SKM-1 treated with dmso at 0.1 percent for 144 hours (cell line): ENCODE data around the gene MYH7B.
A peak's percentile ranks its signal among the peaks of the same experiment; 100 is the strongest.

Source experiments
- DNase-seq: peaks from one replicate; lab custom pipeline; 2025; ENCODE audit not compliant: unreplicated experiment; lab: John Stamatoyannopoulos, UW

MYH7B gene

GRCh38 chr20:34955231-34956040 lies at the start of gene MYH7B, which contains the start of gene GSS:
Gene MYH7B, plus strand, starts transcription at chr20:34955868. Its CDS starts 22,138 bp downstream, at chr20:34978006.
Gene GSS, minus strand, starts transcription at chr20:34955806. Its CDS starts 3,954 bp downstream, at chr20:34951852.
- DNase-seq: peak; percentile 88

GRCh38 chr20:34907616-34908469 lies 47.8 kb upstream of the MYH7B start:
- no peak for DNase-seq

- DNase-seq: no peak
These were observed 40.5 kb upstream of the MYH7B start for GRCh38 chr20:34915131-34915530.

DNA sequence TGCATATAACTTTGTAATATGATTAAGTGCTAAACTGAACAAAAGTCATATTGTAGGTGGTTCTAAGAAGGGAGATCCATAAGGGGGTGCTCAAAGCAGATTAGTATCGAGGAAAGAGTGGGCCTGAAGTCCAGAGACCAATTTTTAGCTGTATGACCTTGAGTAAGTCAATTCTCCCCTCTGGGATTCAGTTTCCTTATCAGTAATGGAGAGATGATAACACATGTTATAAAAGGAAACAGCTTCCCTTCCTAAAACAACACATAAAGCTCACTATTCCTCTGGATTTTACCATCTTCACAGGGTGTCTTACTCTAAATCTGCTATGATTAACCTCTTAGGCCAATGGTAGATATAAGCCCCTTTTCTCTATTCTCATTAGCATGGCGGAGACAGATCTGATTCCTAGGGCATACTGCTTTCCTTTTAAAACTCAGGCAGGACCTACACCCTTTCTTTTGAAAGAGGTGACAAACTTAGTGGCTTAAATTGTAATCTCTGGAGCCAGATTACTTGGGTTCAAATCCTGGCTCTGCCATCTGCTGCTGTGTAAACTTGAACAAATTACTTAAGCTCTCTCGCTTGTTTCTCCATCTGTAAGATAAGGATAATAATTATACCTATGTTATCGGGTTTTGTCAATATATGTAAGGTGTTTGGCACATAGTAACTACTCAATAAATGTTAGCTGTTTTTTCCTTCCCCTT lies 39.8 kb upstream of the MYH7B start:
- no peak for DNase-seq

GRCh38 chr20:34916774-34917354 lies 38.8 kb upstream of the MYH7B start:
- DNase-seq: no peak

DNA sequence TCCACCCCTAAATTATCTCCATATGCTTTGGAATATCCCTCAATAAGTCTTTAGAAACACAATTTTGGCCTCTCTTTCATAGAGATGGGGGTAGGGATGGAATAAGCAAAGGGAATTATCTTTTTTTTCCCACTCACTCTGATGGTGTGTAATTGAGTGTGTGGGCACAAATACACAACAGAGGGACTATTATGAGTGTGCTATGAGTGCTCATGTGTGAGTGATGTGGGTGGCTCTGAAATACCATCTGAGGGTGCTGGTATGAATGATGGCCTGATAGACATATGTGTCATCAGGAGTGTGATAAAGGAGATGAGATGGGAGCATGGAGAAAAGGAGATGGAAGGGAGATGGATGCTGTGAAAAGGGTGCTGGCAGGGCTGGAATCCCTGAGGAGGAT lies 35.6 kb upstream of the MYH7B start:
- no peak for DNase-seq

GRCh38 chr20:34921436-34921835 lies 34.2 kb upstream of the MYH7B start:
- no peak for DNase-seq

DNA sequence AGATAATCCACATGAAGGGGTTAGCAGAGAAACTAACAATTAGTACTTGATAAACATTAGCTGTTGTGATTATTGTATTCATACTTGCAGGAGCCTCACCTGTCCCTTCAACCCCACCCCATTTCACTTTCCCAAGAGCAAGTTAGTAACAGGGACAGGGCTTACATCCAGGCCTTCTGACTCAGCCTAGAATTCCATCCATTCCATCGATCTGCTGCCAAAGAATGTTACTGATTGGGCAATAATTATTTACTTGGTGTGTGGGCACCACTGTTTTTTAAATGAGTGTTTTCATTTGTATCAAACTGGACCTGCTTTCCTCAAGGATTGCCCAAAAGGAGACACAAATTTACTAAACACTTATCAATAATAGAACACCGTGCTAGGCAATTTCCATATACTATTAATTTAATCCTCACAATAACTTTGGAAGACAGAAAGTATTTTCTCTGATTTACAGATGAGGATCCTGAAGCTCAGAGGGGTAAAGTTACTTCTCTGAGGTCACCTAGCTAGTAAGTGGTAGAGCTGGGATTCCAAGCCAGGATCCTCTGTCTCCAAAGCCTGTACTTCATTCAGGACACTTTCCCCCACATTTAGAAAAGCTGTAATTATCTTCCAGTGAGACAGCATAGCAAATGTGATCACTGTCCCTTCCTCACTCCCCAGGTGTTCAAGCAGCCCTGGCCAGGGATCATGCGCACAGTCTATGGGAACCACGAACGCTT lies 32.9 kb upstream of the MYH7B start:
- DNase-seq: no peak

DNA sequence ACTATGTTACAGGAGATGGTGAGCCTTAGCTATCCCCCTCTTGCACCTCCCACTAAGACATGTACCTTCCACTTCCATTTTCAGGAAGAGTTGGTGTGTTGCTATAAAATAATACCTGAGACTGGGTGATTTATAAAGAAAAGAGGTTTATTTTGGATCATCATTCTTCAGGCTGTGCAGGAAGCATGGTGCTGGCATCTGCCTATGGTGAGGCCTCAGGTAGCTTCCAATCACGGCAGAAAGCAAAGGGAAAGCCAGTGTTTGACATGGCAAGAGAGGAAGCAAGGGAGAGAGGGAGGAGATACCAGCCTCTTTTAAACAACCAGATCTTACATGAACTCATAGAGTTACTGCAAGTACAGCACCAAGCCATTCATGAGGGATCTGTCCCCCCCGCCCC lies 32.3 kb upstream of the MYH7B start:
- no peak for DNase-seq

DNA sequence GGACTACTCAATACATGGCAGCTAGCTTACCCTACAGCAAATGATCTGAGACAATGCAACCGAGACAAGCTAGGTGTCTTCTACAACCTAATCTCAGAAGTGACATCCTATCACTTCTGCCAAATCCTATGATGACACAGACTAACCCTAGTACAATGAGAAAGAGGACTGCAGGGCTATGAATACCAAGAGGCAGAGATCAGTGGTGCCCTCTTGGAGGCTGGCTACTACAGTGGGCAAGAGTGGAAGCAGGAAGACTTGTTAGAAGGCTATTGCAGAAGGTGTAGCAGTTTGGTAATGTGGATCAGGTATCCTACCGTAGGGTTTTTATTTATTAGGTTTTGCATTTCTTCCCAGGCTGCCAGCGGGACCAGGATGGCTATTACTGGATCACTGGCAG lies 30.3 kb upstream of the MYH7B start:
- DNase-seq: no peak

- DNase-seq: no peak
These were observed 29.7 kb upstream of the MYH7B start for GRCh38 chr20:34925981-34926380.

- DNase-seq: no peak
These were observed 29.1 kb upstream of the MYH7B start for GRCh38 chr20:34926581-34926980.

DNA sequence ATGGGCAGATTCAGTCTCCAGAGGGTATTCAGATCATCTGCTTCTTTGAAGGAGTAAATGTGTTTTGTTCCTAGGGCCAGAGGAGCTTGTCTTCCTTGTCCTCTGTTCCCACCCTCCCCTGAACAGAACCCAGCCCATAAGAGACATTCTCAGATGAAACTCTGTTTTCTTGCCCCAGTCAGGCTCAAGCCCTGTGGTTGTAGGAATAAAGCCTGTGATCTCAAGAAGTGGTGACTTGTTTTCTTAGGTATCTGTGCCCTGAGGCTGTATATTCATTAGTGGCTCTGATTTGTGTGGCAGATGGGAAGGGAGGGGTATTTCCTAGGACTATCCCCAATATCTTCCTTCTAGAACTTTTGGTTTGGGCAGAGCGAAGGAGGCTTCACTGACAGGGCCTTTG lies 27.9 kb upstream of the MYH7B start:
- no peak for DNase-seq

- no peak for DNase-seq
These were observed 27.3 kb upstream of the MYH7B start for GRCh38 chr20:34928411-34928810.

GRCh38 chr20:34931771-34932170 lies 23.9 kb upstream of the MYH7B start:
- no peak for DNase-seq

DNA sequence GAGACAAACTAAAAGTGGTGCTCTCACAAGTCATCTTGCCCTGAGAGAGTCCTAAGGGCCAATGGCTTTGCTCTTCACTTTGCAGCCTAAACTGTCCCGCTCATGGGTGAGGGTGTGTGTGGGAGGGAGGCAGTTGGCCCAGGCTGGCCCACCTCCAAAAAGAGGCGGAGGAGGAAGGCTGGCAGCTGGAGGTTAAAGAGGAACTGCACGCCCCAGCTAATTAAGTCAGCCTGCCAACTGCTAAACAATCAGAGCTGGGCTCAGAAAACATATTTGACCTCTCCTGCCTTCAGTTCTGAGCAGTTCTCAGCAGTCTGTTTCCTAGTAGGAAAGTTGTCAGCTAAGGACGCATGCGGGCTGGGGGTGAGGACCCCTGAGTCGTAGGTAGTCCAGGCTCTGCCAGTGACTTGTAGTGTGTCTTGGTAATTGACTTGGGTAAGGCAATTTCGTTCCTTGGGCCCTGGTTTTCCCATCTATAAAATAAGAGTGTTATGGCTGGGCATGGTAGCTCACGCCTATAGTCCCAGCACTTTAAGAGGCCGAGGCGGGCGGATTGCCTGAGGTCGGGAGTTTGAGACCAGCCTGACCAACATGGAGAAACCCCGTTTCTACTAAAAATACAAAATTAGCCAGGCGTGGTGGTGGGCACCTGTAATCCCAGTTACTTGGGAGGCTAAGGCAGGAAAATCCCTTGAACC lies 17.1 kb upstream of the MYH7B start:
- peak; percentile 82 for DNase-seq

DNA sequence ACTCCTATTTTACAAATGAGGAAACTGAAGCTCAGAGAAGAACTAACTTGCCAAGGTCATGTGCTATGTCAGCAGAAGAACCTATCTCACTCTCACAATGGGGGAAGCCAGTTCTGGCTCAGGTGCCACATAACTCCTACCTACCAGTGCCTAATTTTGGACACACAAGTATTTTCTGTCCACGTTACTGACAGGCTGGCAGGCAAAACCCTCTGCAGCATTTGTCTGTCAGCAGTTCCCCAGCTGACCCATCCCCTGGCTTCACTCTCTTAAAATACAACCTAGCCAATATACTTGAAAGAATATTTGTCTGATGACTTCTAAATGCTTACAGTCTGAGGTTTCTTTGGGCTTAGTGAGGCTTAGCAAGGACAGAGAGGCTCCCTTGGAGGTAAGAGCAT lies 15.6 kb upstream of the MYH7B start:
- DNase-seq: no peak

- DNase-seq: no peak
These were observed 14.4 kb upstream of the MYH7B start for GRCh38 chr20:34941226-34941625.

DNA sequence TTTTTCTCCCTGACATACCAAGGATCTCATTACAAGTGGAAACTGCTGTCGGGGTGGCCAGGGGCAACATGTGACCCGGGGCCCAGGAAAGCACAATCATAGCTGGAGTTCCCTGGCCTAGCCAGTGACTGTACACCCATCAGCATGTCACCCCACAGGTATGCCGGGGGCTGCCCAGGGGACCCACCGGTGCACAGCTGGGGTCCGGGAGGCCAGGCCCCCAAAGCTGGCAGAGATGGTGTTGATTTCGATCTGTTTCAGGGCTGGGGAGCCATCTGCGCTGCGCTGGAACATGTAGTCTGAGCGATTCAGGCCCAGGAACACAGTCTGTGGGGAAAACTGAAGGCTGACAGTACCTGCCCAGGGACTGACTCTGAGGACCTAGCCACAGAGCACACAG lies 13.4 kb upstream of the MYH7B start:
- DNase-seq: no peak
